GM19035 (cell line): ENCODE data around the gene CAMTA1.

Source experiments
- ATAC-seq: cut with Tn5 transposase; IDR thresholded peaks from one replicate; pipeline ENCODE4 v1.9.1; 2021; ENCODE audit not compliant: unreplicated experiment

CAMTA1 gene

DNA sequence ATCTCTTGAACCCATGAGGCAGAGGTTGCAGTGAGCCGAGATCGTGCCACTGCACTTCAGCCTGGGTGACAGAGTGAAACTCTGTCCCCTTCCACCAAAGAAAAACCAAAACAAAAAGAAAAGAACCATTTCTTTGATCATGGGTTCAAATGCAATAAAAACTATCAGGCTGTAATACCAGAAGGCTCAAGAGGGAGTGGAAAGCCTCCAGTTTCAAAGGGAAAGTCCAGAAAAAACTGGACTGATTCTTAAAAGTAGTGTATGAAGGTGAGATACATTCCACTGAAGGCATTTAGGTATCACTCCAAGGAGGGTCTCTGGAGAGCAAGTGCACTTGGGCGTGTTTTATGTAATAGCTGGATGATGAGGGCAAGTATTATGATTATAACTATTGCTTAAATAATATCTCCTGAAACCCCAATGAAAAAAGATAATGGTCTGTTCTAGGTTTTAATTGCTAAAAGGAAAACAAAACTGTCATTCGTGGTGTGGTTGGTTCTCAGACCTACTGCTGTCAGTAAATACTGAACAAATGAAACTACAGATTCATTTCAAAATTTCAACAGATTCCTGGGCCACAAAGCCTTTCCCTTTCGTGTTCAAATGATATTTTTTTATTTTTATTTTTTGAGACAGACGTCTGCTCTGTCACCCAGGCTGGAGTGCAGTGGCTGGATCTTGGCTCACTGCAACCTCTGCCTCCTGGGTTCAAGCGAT, 6.0 kb upstream of the CAMTA1 start:
- ATAC-seq: no peak

- ATAC-seq: no peak
Observed at GRCh38 chr1:6782151-6782550, 3.1 kb upstream of the CAMTA1 start.

GRCh38 chr1:6783221-6783620, 2.0 kb upstream of the CAMTA1 start:
- no peak for ATAC-seq

- peak; percentile 6 for ATAC-seq
Observed at GRCh38 chr1:6783936-6784559, 1.2 kb upstream of the CAMTA1 start.

DNA sequence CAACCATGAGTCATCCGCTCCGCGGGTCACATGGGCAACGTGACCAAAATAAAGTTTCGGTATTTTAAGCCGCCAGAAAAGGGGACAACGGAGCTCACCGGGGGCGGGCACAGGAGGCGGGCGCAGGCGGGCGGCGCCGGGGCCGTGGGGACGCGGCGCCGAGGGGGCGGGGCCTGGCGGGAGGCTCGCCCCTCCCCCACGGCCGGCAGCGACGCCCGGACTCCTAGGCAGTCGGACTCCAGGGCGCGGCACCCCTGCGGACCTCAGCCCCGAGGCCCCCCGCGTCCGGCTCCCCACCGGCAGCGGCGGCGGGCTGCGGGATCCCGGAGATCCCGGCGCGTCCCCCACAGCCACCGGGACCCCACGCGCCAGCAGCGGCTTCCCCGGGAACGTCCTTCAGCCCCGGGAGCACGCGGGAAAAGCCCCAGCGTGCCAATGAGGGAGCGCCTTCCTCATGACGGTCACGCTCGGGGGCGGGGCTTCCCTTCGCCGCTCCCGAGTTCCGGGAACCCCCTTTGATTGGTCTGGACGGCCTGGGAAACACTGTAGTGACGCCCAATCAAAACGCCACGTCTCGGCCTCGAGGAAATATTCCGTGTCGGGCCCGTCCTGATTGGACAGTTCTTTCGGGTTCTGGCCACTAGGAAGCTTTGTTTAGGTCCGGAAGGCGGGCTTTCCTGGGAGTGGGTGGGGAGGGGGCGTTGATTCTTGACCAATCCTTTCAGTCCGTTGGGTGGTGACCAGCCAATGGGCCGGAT, 515 bp upstream of the CAMTA1 start:
- ATAC-seq: peak; percentile 71

- peak; percentile 18 for ATAC-seq
Observed at GRCh38 chr1:6785728-6786505, 663 bp downstream of the CAMTA1 start.

- no peak for ATAC-seq
Observed at GRCh38 chr1:6788946-6789345, 3.7 kb downstream of the CAMTA1 start.

DNA sequence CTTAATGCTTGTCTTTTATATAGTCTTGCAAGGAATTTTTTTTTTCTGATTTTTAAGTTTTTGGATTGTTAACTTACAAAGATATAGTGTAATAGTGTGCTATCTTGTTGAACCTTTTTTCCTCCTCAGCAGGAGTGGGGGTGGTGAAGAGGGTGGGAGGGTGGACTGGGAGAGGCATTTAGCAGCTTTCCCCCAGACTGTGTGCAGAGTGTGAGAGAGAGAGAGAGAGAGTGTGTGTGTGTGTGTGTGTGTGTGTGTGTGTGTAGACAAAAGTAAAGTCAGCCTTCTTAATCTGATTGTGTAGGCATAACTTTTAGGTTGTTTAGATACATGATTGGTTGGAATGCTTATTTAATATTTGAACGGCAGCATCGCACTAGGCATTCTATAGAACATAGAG, 4.9 kb downstream of the CAMTA1 start:
- no peak for ATAC-seq

GRCh38 chr1:6794164-6794563, 8.9 kb downstream of the CAMTA1 start:
- no peak for ATAC-seq

GRCh38 chr1:6795203-6795602, 9.9 kb downstream of the CAMTA1 start:
- no peak for ATAC-seq

GRCh38 chr1:6795661-6796060, 10.4 kb downstream of the CAMTA1 start:
- ATAC-seq: no peak

GRCh38 chr1:6796095-6796494, 10.8 kb downstream of the CAMTA1 start:
- ATAC-seq: no peak

DNA sequence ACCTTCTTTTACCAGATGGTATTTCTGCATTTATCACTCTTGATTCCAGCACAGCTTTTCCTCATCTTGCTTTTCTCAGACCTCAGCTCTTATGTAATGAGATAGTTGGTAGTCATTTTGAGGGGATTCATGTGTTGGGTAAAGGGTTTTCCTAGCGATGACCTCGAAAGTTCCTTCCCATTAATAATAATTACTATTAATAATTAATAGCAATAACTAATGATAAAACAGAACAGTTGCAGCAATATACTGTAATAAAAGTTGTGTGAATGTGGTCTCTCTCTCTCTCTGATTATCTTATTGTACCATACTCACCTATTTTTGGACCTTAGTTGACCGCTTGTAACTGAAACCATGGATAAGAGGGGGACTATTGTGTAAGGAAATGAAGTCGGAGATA, 14.2 kb downstream of the CAMTA1 start:
- no peak for ATAC-seq

- no peak for ATAC-seq
Observed at GRCh38 chr1:6800745-6801144, 15.5 kb downstream of the CAMTA1 start.

DNA sequence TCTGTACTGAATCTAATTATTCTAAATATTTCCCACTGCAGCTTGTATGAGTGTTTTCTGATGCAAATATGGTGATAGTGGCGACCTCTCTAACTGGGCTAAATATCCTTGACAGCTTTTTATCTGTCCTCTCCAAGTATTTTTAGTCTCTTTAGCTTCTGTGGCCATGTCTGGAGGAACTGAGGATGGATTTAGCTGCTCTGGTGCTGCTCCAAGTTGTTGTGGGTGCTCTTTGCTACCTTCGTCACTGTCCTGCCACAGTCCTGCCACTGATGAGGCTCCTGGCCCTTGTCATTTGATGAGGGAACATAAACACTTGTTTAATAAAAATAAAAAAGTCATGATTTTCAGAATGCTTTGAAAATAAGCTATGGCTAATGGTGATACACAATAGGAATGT, 15.9 kb downstream of the CAMTA1 start:
- ATAC-seq: no peak

DNA sequence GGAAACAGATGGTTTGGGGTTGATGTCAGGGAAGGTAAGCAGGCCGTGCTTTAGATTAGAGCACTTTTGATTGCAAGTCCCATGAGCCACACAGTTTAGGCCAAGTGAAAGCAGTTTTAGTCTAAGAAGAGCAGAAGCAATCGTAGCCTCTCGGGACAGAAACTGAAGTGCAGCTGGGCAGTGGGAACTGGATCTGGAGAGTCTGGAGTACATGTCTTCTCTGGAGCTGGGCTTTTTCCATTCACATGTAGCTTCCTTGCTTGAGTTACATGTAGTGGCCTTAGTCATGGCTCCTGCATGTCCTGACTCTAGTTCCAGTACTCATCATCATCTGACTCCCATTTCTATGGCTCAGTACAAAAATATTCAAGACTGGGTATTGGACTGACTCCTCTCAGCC, 16.7 kb downstream of the CAMTA1 start:
- ATAC-seq: no peak

GRCh38 chr1:6802454-6802853, 17.2 kb downstream of the CAMTA1 start:
- ATAC-seq: no peak

DNA sequence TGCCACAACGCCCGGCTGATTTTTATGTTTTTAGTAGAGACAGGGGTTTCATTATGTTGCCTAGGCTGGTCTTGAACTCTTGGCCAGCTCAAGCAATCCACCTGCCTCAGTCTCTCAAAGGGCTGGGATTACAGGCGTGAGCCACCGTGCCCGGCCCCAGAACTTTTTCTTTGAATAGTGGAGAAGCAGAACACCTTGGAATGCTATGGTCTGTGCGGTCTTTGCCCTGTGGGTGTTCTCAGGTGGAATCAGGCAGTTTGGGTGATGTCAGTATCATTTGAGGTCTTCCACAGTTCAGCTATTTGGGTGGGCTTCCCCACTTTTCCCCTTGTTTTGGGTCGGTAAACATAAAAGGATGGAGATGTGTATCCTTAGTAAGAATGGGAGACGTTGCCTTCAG, 17.6 kb downstream of the CAMTA1 start:
- no peak for ATAC-seq

- no peak for ATAC-seq
Observed at GRCh38 chr1:6803357-6803756, 18.1 kb downstream of the CAMTA1 start.

DNA sequence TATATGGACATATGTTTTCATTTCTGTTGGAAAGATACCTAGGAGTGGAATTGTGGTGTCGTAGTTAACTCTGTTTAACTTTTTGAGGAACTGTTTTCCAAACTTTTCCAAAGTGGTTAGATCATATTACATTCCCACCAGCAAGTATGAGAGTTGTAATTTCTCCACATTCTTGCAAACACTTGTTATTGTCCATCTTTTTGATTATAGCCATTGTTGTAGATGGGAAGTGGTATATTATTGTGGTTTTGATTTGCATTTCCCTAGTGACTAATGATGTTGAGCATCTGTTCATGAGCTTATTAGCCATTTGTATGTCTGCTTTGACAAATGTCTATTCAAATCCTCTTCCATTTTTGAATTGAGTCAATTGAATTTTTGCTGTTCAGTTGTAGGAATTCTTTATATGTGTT, 19.8 kb downstream of the CAMTA1 start:
- no peak for ATAC-seq

DNA sequence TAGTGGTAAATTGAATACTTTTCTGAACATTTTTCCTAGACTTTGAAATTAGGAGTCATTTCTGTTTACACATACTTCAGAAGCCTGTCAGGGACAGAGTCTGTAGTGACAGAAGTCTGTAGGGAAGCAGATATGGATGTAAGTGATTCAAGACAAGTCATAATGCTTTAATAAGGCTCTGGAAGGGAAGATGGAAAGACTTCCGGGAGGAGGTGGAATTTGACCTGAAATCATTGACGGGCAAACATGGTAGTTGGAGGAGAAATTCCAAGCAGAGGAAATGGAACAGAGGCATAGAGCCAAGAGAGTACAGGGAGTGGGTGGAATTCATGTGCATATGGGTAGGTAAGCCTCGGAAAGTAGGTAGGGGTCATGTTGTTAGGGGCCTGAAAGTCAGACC, 22.5 kb downstream of the CAMTA1 start:
- no peak for ATAC-seq
